Right lobe of liver (tissue), 4 donors: ENCODE results near the gene MAPK8.

Source experiments
- POLR2A ChIP-seq: fragments of 450-650 bp; IDR thresholded peaks from one replicate; pipeline ENCODE4 v1.6.1; 2017; ENCODE audit warnings: antibody characterized with exemption, mild to moderate bottlenecking
- TF ChIP-seq, protein P1 (sequence below), 4 donors: fragments of 200-600 bp in 3 of 4; fragments of 450-650 bp in 1 of 4; IDR thresholded peaks; one replicate each; pipeline versions ENCODE4 v1.5.1 to v1.8.0; 2016 to 2022; ENCODE audit warnings: antibody characterized with exemption in 4 of 4, mild to moderate bottlenecking in 2 of 4
- donor health status: DM: no; HTN: no; CAD: no.
- donor health status: DM: no; HTN: no; CAD: no.
- donor health status: DM: no; HTN: yes; CAD: no.

DNA sequence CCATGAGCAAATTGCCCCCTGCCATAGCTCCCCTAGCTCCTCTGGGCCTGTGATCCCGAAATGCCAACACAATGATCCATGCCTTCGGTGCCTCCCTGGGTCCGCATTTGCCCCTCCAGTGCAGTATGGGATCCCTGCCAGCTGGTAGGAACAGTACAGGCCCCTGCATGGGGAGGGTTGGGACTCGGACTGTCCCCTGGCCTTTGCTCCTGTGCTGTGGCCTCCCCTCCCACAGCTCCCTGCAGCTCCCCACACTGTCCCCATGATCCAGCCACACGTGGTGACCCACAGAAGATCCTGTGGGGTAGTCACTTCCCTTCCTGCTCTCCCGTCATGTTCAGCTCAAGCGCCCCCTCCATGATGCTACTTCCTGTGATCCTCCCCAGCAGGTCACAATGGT is 140.3 kb downstream of the MAPK8 start:
- no peak for TF ChIP-seq POLR2A
- TF ChIP-seq, protein P1, sequence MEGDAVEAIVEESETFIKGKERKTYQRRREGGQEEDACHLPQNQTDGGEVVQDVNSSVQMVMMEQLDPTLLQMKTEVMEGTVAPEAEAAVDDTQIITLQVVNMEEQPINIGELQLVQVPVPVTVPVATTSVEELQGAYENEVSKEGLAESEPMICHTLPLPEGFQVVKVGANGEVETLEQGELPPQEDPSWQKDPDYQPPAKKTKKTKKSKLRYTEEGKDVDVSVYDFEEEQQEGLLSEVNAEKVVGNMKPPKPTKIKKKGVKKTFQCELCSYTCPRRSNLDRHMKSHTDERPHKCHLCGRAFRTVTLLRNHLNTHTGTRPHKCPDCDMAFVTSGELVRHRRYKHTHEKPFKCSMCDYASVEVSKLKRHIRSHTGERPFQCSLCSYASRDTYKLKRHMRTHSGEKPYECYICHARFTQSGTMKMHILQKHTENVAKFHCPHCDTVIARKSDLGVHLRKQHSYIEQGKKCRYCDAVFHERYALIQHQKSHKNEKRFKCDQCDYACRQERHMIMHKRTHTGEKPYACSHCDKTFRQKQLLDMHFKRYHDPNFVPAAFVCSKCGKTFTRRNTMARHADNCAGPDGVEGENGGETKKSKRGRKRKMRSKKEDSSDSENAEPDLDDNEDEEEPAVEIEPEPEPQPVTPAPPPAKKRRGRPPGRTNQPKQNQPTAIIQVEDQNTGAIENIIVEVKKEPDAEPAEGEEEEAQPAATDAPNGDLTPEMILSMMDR (IDR thresholded peaks at IDR 0.05) = no peak
